ENCODE results near the gene CAMTA1.

DNA sequence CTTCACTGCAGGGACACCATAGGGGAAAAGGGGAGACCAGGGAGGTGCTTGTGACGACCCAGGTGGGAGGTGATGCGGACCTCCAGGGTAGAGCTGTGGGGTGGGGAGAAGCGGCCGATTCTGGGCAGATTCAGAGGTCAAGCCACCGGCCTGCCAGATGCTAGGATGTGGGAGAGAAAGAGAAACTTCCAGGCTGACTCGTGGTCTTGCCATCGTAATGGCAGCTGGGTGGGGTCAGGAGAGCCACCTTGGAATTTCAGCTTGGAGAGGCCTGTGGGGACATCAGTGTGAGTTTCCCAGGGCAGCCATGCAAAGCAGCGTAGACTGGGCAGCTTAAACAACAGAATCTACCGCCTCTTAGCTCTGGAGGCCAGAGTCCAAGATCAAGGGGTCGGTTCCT, 727.8 kb downstream of the CAMTA1 start:
- TF ChIP-seq, protein P1, sequence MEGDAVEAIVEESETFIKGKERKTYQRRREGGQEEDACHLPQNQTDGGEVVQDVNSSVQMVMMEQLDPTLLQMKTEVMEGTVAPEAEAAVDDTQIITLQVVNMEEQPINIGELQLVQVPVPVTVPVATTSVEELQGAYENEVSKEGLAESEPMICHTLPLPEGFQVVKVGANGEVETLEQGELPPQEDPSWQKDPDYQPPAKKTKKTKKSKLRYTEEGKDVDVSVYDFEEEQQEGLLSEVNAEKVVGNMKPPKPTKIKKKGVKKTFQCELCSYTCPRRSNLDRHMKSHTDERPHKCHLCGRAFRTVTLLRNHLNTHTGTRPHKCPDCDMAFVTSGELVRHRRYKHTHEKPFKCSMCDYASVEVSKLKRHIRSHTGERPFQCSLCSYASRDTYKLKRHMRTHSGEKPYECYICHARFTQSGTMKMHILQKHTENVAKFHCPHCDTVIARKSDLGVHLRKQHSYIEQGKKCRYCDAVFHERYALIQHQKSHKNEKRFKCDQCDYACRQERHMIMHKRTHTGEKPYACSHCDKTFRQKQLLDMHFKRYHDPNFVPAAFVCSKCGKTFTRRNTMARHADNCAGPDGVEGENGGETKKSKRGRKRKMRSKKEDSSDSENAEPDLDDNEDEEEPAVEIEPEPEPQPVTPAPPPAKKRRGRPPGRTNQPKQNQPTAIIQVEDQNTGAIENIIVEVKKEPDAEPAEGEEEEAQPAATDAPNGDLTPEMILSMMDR (conservative IDR thresholded peaks at IDR 0.05; ENCODE audit: low read depth, low read length), result no peak
- no peak for TF ChIP-seq EZH2 (IDR thresholded peaks at IDR 0.05; ENCODE audit: borderline replicate concordance, low read depth, low read length, poor library complexity, severe bottlenecking)

Measured in A673 (cell line).